Raji (cell line): ENCODE measurements around the gene ACACB.

ENCODE experiments used
- POLR2A ChIP-seq: IDR thresholded peaks from 2 replicates; pipeline ENCODE4 v1.6.1; 2011; ENCODE audit warnings: low read depth, low read length, control low read depth; ENCODE audit not compliant: insufficient read depth

The ACACB gene

GRCh38 chr12:109124878-109125648, 8.7 kb downstream of the ACACB start:
- no peak for TF ChIP-seq POLR2A

- TF ChIP-seq POLR2A: no peak
Measured at GRCh38 chr12:109125791-109126190, 9.4 kb downstream of the ACACB start.

- no peak for TF ChIP-seq POLR2A
Measured at GRCh38 chr12:109126784-109127183, 10.4 kb downstream of the ACACB start.

- no peak for TF ChIP-seq POLR2A
Measured at GRCh38 chr12:109127533-109128242, 11.3 kb downstream of the ACACB start.

- TF ChIP-seq POLR2A: no peak
Measured at GRCh38 chr12:109130297-109131153, 14.1 kb downstream of the ACACB start.

- TF ChIP-seq POLR2A: no peak
Measured at GRCh38 chr12:109131154-109132050, 15.0 kb downstream of the ACACB start.

- no peak for TF ChIP-seq POLR2A
Measured at GRCh38 chr12:109134186-109134917, 18.0 kb downstream of the ACACB start.

- TF ChIP-seq POLR2A: no peak
Measured at GRCh38 chr12:109137055-109137454, 20.7 kb downstream of the ACACB start.

GRCh38 chr12:109139360-109139759, 23.0 kb downstream of the ACACB start:
- no peak for TF ChIP-seq POLR2A

- TF ChIP-seq POLR2A: no peak
Measured at GRCh38 chr12:109139791-109140190, 23.4 kb downstream of the ACACB start.

- no peak for TF ChIP-seq POLR2A
Measured at GRCh38 chr12:109140560-109140959, 24.2 kb downstream of the ACACB start.

GRCh38 chr12:109144224-109144623, 27.8 kb downstream of the ACACB start:
- no peak for TF ChIP-seq POLR2A

GRCh38 chr12:109147954-109148353, 31.6 kb downstream of the ACACB start:
- no peak for TF ChIP-seq POLR2A

GRCh38 chr12:109150124-109150640, 33.8 kb downstream of the ACACB start:
- TF ChIP-seq POLR2A: no peak
